Measurements from ENCODE around the gene PRKCA. TPM values are rescaled to one million over a fixed set of nuclear protein-coding genes. Genes with fewer than 3 reads are reported as not detected.

PRKCA gene
- total RNA-seq, 3 donors from 2014 or later (not counting 1 experiment from before 2014, with no cell fraction given): 19.6 to 29.0 (median 20.4) TPM

- 88% methylated on average over 2 of the region's 2 CpGs for WGBS (ENCODE audit: insufficient coverage)
- DNase-seq (no peak), ATAC-seq (no peak)
- intact Hi-C loops (cut with micrococcal nuclease): no loop called here
- Histone ChIP-seq H3K4me3 (ENCODE audit: low read length) (no peak overlapping the region), H3K36me3 (ENCODE audit: control insufficient read depth, insufficient read depth, low read length) (no peaks in the 10 kb centered on the region), H3K4me1 (ENCODE audit: control insufficient read depth, insufficient read depth, low read length) (peaks cover 9% of the 10 kb centered on the region), H3K27ac (ENCODE audit: low read length) (no peak overlapping the region), H3K27me3 (ENCODE audit: control insufficient read depth, insufficient read depth, low read length) (no peaks in the 10 kb centered on the region), H3K9me3 (ENCODE audit: control insufficient read depth, insufficient read depth, low read length) (no peaks in the 10 kb centered on the region)
- no peaks in the 10 kb centered on the region for H3K9me3 Mint-ChIP-seq
- H3K27me3 Mint-ChIP-seq (ENCODE audit: low read depth in 2 of 2): no peaks in the 10 kb centered on the region
- peaks cover 18 to 23% of the 10 kb centered on the region in 2 donors for H3K4me1 Mint-ChIP-seq
- H3K4me3 Mint-ChIP-seq: no peak overlapping the region
- H3K36me3 Mint-ChIP-seq: no peaks in the 10 kb centered on the region
- no peak for TF ChIP-seq CTCF (IDR thresholded peaks at IDR 0.05)
- peak overlapping the region; percentile 47 to 89 for H3K27ac Mint-ChIP-seq
Measured at GRCh38 chr17:66330646-66331037, 28.2 kb downstream of the PRKCA start.

- no peaks in the 10 kb centered on the region for H3K36me3 Mint-ChIP-seq
- no peak for TF ChIP-seq CTCF (IDR thresholded peaks at IDR 0.05)
- H3K36me3 ChIP-seq (ENCODE audit: control insufficient read depth, insufficient read depth, low read length): no peaks in the 10 kb centered on the region
- ATAC-seq (peak; percentile 42 to 75 (median 64)), DNase-seq (peak in 1 of 2 donors; percentile 75)
- intact Hi-C loops (cut with micrococcal nuclease): no loop called here
- peaks cover 9% of the 10 kb centered on the region for H3K4me1 ChIP-seq (ENCODE audit: control insufficient read depth, insufficient read depth, low read length)
- peaks cover 18 to 23% of the 10 kb centered on the region in 2 donors for H3K4me1 Mint-ChIP-seq
- 56% methylated on average over 5 of the region's 8 CpGs for WGBS (ENCODE audit: insufficient coverage)
- H3K27me3 ChIP-seq (ENCODE audit: control insufficient read depth, insufficient read depth, low read length): no peaks in the 10 kb centered on the region
- no peak overlapping the region for H3K27ac ChIP-seq (ENCODE audit: low read length)
- H3K27me3 Mint-ChIP-seq (ENCODE audit: low read depth in 2 of 2): no peaks in the 10 kb centered on the region
- peak overlapping the region; percentile 35 for H3K4me3 Mint-ChIP-seq
- H3K27ac Mint-ChIP-seq: peak overlapping the region; percentile 47 to 89
- no peaks in the 10 kb centered on the region for H3K9me3 ChIP-seq (ENCODE audit: control insufficient read depth, insufficient read depth, low read length)
- H3K4me3 ChIP-seq (ENCODE audit: low read length): no peak overlapping the region
- H3K9me3 Mint-ChIP-seq: no peaks in the 10 kb centered on the region
Measured at GRCh38 chr17:66331038-66331816, 28.8 kb downstream of the PRKCA start.

GRCh38 chr17:66335797-66336196, 33.4 kb downstream of the PRKCA start:
- peaks cover 6% of the 10 kb centered on the region for H3K4me1 ChIP-seq (ENCODE audit: control insufficient read depth, insufficient read depth, low read length)

More at GRCh38 chr17:66335797-66336196, 33.4 kb downstream of the PRKCA start:
- no peak for ATAC-seq
- Mint-ChIP-seq H3K27ac (no peak overlapping the region), H3K4me1 (peaks cover 26 to 29% of the 10 kb centered on the region in 2 donors), H3K27me3 (ENCODE audit: low read depth in 2 of 2) (no peaks in the 10 kb centered on the region), H3K36me3 (no peaks in the 10 kb centered on the region), H3K9me3 (no peaks in the 10 kb centered on the region), H3K4me3 (no peak overlapping the region)
- Histone ChIP-seq H3K27me3 (ENCODE audit: control insufficient read depth, insufficient read depth, low read length) (no peaks in the 10 kb centered on the region), H3K9me3 (ENCODE audit: control insufficient read depth, insufficient read depth, low read length) (no peaks in the 10 kb centered on the region), H3K36me3 (ENCODE audit: control insufficient read depth, insufficient read depth, low read length) (no peaks in the 10 kb centered on the region), H3K27ac (ENCODE audit: low read length) (no peak overlapping the region), H3K4me3 (ENCODE audit: low read length) (no peak overlapping the region)
- TF ChIP-seq CTCF (IDR thresholded peaks at IDR 0.05): no peak
- intact Hi-C loops (cut with micrococcal nuclease): no loop called here
- DNase-seq: no peak
- WGBS (ENCODE audit: insufficient coverage): no CpG with 5 or more reads among the region's 1 CpG
